HEK293 (cell line): Measurements from ENCODE around the gene TEX2.

Source experiments
- ELK4 ChIP-seq: IDR thresholded peaks from 2 replicates; pipeline ENCODE4 v1.6.1; 2011; ENCODE audit warnings: mild to moderate bottlenecking, low read depth, low read length, borderline replicate concordance
- ZNF114 ChIP-seq: fragments of 450-650 bp; formaldehyde crosslinking; IDR thresholded peaks from 2 replicates; pipeline ENCODE4 v1.5.0; 2017; ENCODE audit warnings: missing biosample characterization, missing genetic modification characterization
- ZNF449 ChIP-seq: fragments of 450-650 bp; formaldehyde crosslinking; IDR thresholded peaks from 2 replicates; pipeline ENCODE4 v1.5.1; 2017; ENCODE audit warnings: missing biosample characterization, mild to moderate bottlenecking, missing genetic modification characterization, moderate library complexity
- ZNF670 ChIP-seq: fragments of 450-650 bp; formaldehyde crosslinking; IDR thresholded peaks from 2 replicates; pipeline ENCODE4 v1.5.1; 2016; ENCODE audit warnings: missing biosample characterization, missing genetic modification characterization, low read depth

- TF ChIP-seq ZNF449 (no peak), ZNF670 (tag by site-specific recombination) (no peak), ZNF114 (no peak), ELK4 (no peak)
Observed at GRCh38 chr17:64216000-64216337, 47.1 kb downstream of the TEX2 start.
